ENCODE data around the gene SH2D7. TPM values are rescaled to one million over a fixed set of nuclear protein-coding genes. Genes with fewer than 3 reads are reported as not detected.

The SH2D7 gene
- polyA plus RNA-seq, 1 donor (not counting 4 experiments of a cell fraction or from before 2014, with no cell fraction given): not detected

GRCh38 chr15:78052001-78052401, 40.4 kb upstream of the SH2D7 start:
- Histone ChIP-seq H3K79me2 (ENCODE audit: control insufficient read depth, insufficient read depth, low read length) (peaks cover 20% of the 10 kb centered on the region), H4K20me1 (ENCODE audit: control insufficient read depth, extremely low read depth, insufficient read depth, low read length) (no peaks in the 10 kb centered on the region)
- dilution Hi-C loops (cut with MboI; ENCODE audit: extremely low pct_ligation_motif_present, low sequenced_read_pairs): no loop called here

GRCh38 chr15:78052545-78052944, 39.8 kb upstream of the SH2D7 start:
- no peak for DNase-seq (ENCODE audit: low read depth, low spot score)
- Histone ChIP-seq H3K36me3 (ENCODE audit: control insufficient read depth in 2 of 2, extremely low read depth in 1 of 2, insufficient read depth in 2 of 2, low read length in 2 of 2) (peaks cover 5 to 8% of the 10 kb centered on the region in 2 experiments), H3K9me3 (ENCODE audit: control insufficient read depth, low read depth, low read length) (no peaks in the 10 kb centered on the region), H3K4me2 (ENCODE audit: control insufficient read depth, extremely low read depth, insufficient read depth, low read depth, low read length) (no peak overlapping the region), H3K4me1 (ENCODE audit: control insufficient read depth, extremely low read depth, insufficient read depth, low read length) (peaks cover 18% of the 10 kb centered on the region), H3K27me3 (ENCODE audit: control insufficient read depth, extremely low read depth, insufficient read depth, low read length) (no peaks in the 10 kb centered on the region), H3K9me1 (ENCODE audit: control insufficient read depth, extremely low read depth, insufficient read depth, low read length) (peaks cover 7% of the 10 kb centered on the region), H3K27ac (ENCODE audit: control insufficient read depth, insufficient read depth, low read length) (no peak overlapping the region), H3K79me2 (ENCODE audit: control insufficient read depth, insufficient read depth, low read length) (peaks cover 21% of the 10 kb centered on the region), H4K20me1 (ENCODE audit: control insufficient read depth, extremely low read depth, insufficient read depth, low read length) (no peaks in the 10 kb centered on the region), H2AFZ (ENCODE audit: control insufficient read depth, low read length) (no peak overlapping the region), H3K4me3 (ENCODE audit: control insufficient read depth in 2 of 3, extremely low read depth in 1 of 3, insufficient read depth in 2 of 3, low read depth in 1 of 3, low read length in 3 of 3) (no peak overlapping the region), H3K9ac (ENCODE audit: control insufficient read depth, extremely low read depth, insufficient read depth, low read length) (no peak overlapping the region)
- TF ChIP-seq CTCF (optimal IDR thresholded peaks at IDR 0.05 in 1 of 3, IDR thresholded peaks at IDR 0.05 in 1 of 3, conservative IDR thresholded peaks at IDR 0.05 in 1 of 3; ENCODE audit: extremely low read depth in 1 of 3, insufficient read depth in 2 of 3, low read length in 3 of 3) (no peak), EZH2 (IDR thresholded peaks at IDR 0.05; ENCODE audit: low read length) (no peak)
- dilution Hi-C loops (cut with MboI; ENCODE audit: extremely low pct_ligation_motif_present, low sequenced_read_pairs): no loop called here
- FAIRE-seq: no peak

More at GRCh38 chr15:78052001-78052401, 40.4 kb upstream of the SH2D7 start:
- no peak overlapping the region for H3K27ac ChIP-seq (ENCODE audit: control insufficient read depth, insufficient read depth, low read length)
- no peaks in the 10 kb centered on the region for H3K27me3 ChIP-seq (ENCODE audit: control insufficient read depth, extremely low read depth, insufficient read depth, low read length)
- peaks cover 13% of the 10 kb centered on the region for H3K4me1 ChIP-seq (ENCODE audit: control insufficient read depth, extremely low read depth, insufficient read depth, low read length)
- no peaks in the 10 kb centered on the region for H3K9me3 ChIP-seq (ENCODE audit: control insufficient read depth, low read depth, low read length)
- no peak for DNase-seq (ENCODE audit: low read depth, low spot score)
- no peak overlapping the region for H3K4me2 ChIP-seq (ENCODE audit: control insufficient read depth, extremely low read depth, insufficient read depth, low read depth, low read length)
- no peak for FAIRE-seq
- H2AFZ ChIP-seq (ENCODE audit: control insufficient read depth, low read length): no peak overlapping the region
- H3K9ac ChIP-seq (ENCODE audit: control insufficient read depth, extremely low read depth, insufficient read depth, low read length): no peak overlapping the region
- TF ChIP-seq CTCF (optimal IDR thresholded peaks at IDR 0.05 in 1 of 3, IDR thresholded peaks at IDR 0.05 in 1 of 3, conservative IDR thresholded peaks at IDR 0.05 in 1 of 3; ENCODE audit: extremely low read depth in 1 of 3, insufficient read depth in 2 of 3, low read length in 3 of 3): no peak
- TF ChIP-seq EZH2 (IDR thresholded peaks at IDR 0.05; ENCODE audit: low read length): no peak
- no peak overlapping the region for H3K4me3 ChIP-seq (ENCODE audit: control insufficient read depth in 2 of 3, extremely low read depth in 1 of 3, insufficient read depth in 2 of 3, low read depth in 1 of 3, low read length in 3 of 3)
- H3K9me1 ChIP-seq (ENCODE audit: control insufficient read depth, extremely low read depth, insufficient read depth, low read length): peaks cover 7% of the 10 kb centered on the region
- H3K36me3 ChIP-seq (ENCODE audit: control insufficient read depth in 2 of 2, extremely low read depth in 1 of 2, insufficient read depth in 2 of 2, low read length in 2 of 2): peaks cover 5 to 8% of the 10 kb centered on the region in 2 experiments

Data from keratinocyte (primary cell).